HG03571 (cell line): ENCODE data around the gene TTYH2.
"Not testable (repeated sequence)": the region's sequence is repeated elsewhere in the genome, so short reads cannot be mapped to it uniquely, and the experiment has no call there.

Experiments
- ATAC-seq: cut with Tn5 transposase; IDR thresholded peaks from one replicate; pipeline ENCODE4 v1.9.1; 2021; ENCODE audit not compliant: unreplicated experiment

Gene TTYH2, protein sequence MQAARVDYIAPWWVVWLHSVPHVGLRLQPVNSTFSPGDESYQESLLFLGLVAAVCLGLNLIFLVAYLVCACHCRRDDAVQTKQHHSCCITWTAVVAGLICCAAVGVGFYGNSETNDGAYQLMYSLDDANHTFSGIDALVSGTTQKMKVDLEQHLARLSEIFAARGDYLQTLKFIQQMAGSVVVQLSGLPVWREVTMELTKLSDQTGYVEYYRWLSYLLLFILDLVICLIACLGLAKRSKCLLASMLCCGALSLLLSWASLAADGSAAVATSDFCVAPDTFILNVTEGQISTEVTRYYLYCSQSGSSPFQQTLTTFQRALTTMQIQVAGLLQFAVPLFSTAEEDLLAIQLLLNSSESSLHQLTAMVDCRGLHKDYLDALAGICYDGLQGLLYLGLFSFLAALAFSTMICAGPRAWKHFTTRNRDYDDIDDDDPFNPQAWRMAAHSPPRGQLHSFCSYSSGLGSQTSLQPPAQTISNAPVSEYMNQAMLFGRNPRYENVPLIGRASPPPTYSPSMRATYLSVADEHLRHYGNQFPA

DNA sequence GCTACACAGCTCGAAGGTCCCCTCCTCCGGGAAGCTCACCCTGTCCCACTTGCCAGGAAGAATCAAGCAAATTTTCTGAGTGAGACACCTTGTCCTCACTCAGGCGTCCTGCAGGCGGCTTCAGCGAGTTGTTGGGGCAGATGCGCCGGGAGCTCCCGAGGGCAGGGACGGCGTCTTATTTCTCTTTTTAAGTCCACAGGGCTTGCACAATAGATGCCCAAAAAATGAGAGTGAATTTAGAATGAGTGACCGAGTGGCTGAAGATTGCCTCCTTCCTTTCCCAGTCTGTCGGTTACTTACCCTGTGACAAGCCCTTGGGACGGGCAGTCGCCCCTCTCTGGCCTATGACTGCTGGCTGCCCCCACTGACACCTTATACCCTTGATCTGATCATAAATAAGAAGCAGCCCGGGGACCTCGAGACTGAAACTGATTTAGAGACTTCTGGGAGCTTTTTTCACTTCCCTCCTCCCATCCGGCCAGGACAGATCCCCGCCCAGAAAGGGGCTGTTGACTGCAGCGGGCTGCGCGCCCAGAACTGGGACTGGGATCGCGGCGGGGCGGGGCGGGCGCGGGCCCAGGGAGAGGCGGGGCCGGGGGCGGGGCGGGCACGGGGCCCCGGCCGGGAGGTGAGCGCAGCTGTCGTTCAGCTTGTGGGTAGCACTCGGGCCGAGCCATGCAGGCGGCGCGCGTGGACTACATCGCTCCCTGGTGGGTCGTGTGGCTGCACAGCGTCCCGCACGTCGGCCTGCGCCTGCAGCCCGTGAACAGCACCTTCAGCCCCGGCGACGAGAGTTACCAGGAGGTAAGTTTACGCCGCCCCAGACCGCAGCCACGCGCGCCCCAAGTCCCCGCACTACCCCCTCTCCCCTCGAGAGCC lies at the start of gene TTYH2:
Gene TTYH2, plus strand, starts transcription at position 659 of the 879 bp plus-strand sequence. Its CDS starts 17 bp downstream, at position 676.
- ATAC-seq = peak; percentile 71

GRCh38 chr17:74163836-74164235 lies 49.5 kb upstream of the TTYH2 start:
- ATAC-seq = no peak

- no peak for ATAC-seq
Observed at GRCh38 chr17:74164446-74165045, 48.8 kb upstream of the TTYH2 start.

GRCh38 chr17:74165797-74166365 lies 47.5 kb upstream of the TTYH2 start:
- no peak for ATAC-seq

- ATAC-seq = no peak
Observed at GRCh38 chr17:74170924-74171323, 42.4 kb upstream of the TTYH2 start.

DNA sequence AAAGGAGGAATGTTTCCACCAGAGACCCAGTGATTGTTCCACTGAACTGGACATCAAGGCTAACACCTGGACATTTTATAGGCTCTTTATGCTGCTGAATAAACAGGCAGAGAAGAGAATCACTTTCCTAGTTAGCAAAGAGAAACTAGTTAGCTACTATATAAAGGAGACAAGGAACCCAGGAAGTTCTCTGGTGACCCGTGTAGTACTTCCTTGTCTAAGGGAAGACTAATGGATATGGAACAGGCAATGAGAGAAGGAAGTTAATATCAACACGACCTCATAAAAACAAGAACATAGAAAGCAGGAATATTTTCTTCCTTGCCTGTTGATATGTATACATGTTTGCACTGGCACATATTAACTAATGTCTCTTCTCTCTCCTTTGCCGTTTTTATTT lies 40.7 kb upstream of the TTYH2 start:
- ATAC-seq = no peak

DNA sequence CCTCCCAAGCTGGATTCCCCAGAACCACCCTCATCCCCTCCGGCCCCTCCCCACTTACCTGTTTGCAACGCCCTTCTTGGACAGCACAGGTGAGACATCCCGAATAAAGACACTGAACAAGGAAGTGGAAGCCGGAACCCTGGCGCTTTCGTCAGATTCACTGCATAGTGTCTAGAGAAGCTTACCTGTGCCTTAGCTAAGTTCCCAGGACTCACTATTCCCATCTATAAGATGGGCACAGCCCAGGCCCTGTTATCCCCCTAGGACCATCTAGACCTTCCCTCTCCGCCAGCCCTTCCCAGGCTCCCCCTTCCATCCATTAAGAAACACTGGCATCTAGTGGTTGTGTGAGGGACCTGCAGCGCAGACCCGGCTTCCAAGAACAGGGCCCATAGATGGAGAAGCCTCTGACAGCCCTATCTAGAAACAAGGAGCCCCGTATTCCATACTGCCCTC lies 36.8 kb upstream of the TTYH2 start:
- ATAC-seq = no peak

DNA sequence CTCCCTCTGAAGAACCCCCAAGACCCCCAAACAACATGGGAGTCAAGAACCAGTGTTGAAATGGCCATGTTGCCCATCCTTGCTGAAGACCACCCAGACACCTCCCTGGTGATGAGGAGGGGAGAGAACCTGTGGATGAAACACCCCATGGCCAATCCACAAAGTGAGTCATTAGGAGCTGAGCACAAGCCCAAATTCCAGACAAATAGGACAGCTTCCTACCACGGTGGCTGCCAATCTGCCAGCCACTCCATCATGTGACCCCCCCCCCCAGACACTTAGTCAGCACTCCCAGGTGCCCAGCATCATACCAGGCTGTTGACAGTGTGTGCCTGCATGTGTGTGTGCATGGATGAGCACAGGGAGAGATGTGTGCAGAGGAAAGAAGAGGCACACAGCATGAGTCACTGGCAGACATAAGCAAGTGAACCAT lies 36.3 kb upstream of the TTYH2 start:
- ATAC-seq = no peak

GRCh38 chr17:74179576-74179975 lies 33.8 kb upstream of the TTYH2 start:
- ATAC-seq = no peak

GRCh38 chr17:74180336-74180735 lies 33.0 kb upstream of the TTYH2 start:
- no peak for ATAC-seq

- no peak for ATAC-seq
Observed at GRCh38 chr17:74181341-74181740, 32.0 kb upstream of the TTYH2 start.

- ATAC-seq = no peak
Observed at GRCh38 chr17:74182041-74182723, 31.2 kb upstream of the TTYH2 start.

- no peak for ATAC-seq
Observed at GRCh38 chr17:74183411-74183810, 30.0 kb upstream of the TTYH2 start.

DNA sequence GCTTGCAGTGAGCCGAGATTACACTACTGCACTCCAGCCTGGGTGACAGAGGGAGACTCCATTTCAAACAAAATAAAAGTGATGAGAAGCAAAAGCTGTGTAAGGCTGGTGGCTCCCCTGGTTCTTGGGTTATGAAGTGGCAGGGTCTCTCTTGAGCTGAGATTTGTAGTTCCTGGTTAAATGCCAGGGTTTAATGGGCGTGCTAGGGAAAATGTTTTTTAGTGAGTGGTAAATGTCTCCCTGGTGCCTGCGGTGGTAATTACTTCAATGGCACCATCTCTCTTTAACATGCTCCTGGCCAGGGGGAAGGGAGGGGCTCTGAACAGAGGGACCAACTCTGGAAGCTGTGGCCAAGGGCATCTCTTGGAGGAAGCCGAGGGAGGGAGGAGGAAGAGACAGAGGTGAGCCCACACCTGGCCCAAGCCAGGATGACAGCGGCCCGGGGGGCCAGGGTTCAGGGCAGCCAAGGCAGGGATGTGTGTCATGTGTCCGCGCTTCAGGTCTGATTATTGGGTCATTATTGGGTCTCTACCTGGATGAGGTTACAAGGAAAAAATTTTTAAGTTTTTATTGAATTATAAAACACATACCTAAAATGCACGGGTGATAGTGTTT lies 27.7 kb upstream of the TTYH2 start:
- ATAC-seq = no peak

DNA sequence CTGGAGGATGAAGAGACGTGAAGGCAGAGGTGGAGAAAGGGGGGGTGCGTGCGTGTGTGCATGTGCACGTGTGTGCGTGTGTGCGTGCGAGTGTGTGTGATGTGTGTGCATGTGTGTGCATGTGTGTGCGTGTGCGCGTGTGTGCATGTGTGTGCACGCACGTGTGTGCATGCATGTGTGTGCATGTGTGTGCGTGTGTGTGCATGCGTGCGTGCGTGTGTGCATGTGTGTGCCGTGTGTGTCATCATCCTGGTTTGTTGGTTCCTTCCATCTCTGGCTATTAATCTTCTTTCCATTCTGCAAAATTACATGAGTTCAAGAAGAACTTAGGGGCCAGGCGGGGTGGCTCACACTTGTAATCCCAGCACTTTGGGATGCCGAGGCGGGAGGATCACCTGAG lies 26.9 kb upstream of the TTYH2 start:
- ATAC-seq = no peak

DNA sequence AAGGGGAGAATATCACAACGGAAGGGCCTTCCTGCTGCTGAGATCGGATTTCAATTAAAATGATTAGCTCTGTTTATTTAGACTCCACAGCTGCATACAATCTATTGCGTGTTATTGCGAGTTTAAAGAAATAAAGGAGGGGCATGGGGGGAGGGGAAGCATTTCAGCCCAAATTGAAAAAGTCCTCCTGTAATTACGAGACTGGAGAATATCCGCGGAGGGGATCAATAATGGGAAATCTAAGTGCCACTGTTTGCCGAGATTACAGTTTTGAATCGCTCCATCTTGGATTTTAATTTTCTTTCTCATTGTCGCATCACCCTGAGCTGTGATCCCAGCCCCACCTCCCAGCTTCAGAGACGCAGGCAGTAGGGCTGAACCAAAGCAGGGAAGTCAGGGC lies 25.6 kb upstream of the TTYH2 start:
- no peak for ATAC-seq

- not testable (repeated sequence) for ATAC-seq
Observed at GRCh38 chr17:74188687-74189086, 24.7 kb upstream of the TTYH2 start.

DNA sequence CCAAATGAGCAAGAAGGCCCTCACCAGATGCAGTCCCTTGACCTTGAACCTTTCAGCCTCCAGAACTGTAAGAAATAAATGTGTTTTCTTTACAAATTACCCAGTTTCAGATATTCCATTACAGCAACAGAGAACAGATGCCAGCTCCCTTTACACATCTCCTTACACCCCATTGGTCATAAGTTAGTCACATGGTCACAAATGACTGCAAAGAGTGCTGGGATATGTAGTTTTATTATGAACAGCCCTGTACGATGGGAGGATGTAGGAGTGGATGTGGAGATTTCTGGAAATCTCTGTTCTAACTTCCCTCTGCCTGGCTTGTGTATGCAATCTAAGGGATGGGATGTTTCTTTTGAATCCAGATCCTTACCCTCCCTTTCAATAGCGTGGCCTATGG lies 23.2 kb upstream of the TTYH2 start:
- ATAC-seq = no peak

- ATAC-seq = no peak
Observed at GRCh38 chr17:74190807-74191406, 22.5 kb upstream of the TTYH2 start.
